HG03439 (cell line): ENCODE data around the gene CHST11.

Source experiments
- ATAC-seq: cut with Tn5 transposase; IDR thresholded peaks from one replicate; pipeline ENCODE4 v1.9.1; 2021; ENCODE audit warnings: mild to moderate bottlenecking, moderate library complexity; ENCODE audit not compliant: unreplicated experiment

CHST11 gene

DNA sequence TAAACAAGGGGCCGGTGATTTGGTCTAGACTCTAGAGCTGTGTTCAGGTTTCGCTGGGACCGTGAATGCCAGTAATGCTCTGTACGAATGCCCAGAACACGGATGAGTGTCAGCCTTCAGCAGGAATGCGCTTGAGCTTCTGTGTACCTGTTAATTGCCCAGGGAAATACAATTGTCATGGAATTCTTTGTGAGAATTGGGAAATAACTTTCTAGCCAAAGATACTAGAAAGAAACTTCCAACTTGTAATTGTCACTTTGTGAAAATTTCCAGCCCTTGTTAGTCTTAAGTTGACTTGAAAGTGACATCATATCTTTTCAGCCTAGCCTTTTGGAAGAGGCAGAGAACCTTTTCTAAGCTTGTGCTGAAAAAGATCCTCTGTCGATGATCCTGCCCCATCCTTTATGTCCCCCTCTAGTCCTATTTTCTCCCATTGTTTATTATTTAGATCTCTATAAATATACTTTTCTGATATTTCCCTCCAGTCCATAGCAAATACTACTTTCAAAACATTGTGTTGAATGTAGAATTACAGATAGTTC is 2.7 kb downstream of the CHST11 start:
- ATAC-seq = no peak

DNA sequence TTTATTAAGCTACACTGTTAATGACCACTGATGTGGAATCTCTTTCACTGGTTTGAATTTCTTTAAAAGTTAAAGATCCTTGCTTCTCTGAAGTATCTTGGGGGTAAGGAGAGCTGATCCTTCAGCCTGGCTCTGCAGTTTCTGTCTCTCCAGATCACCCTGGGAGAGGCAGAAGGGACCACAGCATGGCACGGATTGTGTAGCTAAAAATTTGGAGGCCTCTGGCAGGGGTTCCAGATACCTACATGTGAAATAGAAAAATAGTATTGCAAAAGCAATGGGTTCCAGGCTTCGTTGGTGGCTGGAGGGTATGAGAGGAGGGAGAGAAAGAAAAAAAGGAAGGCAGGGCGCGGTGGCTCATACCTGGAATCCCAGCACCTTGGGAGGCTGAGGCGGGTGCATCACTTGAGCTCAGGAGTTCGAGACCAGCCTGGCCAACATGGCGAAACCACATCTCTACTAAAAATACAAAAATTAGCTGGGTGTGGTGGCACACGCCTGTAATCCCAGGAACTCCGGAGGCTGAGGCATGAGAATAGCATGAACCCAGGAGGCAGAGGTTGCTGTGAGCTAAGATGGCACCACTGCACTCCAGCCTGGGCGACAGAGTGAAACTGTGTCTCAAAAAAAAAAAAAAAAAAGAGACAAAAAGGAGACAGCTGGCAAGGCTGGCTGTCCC is 3.4 kb downstream of the CHST11 start:
- no peak for ATAC-seq

DNA sequence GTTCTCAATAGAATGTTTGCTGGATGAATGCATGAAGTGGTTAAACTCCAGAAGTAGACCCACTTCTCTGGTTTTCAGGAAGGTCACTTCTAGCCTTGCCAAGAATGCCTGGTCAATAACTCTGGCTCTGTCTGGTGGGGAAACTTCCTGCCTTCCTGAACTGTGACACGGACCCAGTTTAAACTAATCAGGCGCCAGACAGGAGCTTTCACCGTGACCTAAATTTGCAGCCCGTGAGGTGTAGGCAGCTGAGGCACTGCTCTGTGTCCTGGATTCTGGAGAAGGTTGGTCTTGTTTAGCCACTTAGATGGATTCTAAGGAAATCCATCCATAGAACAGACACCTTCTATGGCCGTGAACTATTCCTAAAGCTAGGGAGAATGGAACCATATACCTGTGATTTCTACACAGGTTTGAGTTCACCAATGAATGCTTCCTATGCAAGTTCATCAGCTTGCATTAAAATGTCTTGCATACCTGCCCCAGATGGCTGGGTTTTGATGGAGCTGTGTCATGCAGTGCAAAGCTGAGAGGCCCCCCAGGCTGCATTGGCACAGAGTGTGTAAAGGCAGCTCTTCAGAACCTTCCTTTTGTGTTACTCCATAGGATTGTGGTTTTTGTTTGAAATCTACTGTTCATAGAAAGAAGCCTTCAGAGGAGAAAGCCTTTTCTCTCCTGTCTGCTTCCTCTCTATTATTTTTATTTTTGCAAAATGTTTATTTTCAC is 4.4 kb downstream of the CHST11 start:
- ATAC-seq = no peak

DNA sequence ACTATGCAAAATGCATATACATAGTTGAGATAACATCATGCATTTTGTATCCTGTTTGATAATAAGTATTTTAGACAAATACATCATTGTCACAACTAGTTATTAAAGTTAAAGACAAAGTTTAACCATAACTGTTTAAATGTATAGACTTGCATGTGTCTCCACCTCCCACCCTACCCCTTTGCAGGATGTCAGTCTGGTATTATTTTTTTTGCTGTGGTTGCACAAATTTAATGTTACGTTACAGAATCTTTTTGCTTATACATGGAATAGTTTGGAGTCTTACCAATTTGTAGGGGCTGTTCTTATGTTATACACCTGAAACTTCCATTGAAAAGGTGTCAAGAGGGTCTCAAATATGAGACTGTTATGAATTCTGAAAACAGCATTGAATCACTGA is 5.6 kb downstream of the CHST11 start:
- no peak for ATAC-seq

DNA sequence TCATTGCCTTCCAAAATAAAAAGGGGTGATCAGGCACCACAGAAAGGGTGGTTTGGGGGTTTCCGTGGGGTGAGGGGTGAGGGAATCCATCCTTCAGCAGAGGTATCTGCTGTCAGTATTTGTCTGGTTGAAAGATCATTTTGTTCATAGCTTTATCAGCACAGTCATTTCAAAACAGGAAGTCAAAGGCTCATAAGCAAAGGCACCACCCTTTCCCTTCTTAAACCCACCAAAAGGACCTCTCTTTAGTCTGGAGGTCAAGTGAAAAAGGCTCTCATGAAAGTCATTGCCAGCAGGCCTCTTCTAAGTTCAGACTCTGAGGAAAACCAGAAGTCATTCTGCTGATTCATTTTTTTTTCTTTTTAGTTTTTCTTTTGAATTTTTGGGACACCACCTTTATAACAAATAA is 6.2 kb downstream of the CHST11 start:
- ATAC-seq = peak; percentile 50

DNA sequence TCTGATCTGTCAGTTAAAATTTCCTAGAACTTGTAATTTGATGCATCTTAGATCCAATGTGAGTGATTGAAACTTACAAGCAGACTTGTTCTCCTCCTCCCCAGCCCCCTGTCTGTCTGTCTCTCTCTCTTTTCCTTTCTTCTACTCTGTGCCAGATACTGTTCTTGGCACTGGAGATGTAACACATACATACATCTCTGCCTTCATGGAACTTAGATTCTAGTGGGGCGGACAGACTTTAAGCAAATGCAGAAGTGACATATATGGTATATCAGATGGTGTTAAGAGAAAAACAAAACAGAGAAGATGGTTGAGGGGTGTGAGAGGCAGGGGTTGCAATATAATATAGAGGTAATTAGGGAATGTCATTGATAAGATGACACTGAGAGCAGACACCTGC is 6.6 kb downstream of the CHST11 start:
- ATAC-seq = no peak

DNA sequence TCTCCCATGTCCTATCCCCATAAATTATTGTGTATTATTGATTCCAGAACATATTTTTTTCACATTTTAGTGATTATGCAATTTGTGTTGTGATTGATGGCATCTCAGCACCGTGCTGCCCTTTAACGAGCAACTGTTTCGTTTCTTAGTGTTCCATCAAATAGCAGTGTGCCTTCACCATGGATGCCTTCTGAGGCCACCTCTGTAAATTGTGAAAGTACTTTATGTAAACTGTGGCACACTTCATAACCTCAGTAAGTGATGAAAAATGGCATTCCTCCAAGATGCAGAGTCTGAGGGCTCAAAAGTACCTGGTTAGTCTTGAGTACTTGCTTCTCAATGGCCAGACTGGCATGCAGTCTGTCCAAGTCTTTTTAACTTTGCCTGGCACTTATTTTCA is 8.2 kb downstream of the CHST11 start:
- ATAC-seq = no peak

DNA sequence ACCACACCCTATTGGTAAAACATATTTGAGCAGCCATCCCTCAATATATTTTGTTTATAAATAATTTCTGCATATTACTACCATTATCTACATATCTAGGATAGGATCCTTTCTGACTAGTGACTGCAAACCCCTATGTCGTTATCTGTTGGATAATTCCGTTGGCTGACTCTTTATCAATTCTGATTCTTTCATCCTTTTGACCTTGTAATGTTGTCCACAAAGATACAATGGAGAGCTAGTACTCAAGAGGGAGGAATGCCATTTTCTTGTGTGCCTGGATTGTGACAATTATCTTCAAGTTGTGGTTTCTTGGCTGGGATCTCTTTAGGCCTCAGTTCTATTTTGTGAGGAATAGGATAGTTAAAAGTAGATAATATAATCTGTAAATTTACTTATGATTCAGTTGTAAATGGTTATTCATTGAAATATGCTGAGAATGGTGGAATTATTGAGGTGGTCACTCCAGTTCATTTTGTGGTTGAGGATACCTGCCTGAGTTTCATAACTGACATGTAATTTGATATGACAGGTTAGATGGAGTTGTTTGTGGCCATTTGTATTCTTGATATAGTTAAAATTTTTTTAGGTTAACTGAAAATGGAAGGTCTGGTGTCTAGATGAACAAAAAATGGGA is 10.1 kb downstream of the CHST11 start:
- ATAC-seq = no peak

DNA sequence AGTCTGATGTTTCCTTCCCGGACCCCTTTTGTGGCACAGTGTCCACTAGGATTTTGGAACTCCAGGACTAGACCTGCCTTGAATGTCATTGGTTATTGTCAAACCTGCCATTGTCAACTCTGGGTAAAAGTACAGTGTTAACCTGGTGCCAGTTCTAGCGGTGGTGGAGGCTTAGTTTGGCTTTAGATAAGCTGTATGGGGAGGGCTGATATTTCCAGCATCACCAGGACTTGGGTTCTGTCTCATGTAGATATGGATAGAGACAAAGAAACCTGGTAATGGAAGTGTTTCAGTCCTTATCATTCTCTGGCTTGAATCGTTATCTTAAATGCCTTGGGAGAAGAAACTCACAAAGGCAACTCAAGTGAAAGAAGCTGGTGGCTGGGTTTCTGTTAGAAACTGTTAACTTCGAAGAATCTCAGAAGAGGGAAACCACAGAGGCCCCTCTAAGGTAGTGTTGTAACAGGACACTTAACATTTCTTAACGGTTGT is 10.6 kb downstream of the CHST11 start:
- no peak for ATAC-seq

DNA sequence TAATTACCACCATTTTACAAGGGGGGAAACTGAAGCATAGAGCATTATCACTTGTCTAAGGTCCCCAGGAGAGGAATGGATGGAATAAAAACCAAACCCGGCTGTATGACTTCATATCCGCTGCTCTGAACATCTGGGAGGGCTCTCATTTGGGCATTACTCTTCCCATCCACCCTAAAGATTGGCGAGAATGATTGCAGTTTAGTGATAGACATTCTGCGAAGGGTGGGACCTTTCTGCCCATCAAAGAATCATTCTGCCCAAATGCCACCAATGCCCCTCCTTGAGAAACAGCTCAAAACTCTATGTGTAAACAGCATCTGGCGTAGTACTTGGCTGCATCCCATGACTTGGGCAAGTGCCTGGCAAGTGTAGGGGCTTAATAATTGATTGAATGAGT is 11.6 kb downstream of the CHST11 start:
- no peak for ATAC-seq

DNA sequence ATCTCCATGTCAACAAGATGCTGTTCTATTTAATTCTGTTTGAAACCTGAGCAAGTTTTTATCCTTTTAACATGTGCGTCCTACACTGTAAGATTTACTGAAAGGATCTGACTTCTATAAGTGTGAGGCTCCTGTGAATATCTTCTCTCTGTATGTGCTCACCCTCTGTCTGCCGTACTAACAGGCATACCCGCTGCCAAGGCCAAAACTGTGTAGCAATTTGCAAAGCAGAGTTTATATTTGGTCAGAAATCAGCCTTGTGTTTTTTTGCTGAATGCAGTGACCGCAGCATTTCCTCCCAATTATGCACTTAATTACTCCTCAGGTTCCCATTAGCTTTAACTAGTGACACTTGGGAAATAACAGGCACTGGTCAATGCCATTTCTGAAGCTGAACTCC is 12.3 kb downstream of the CHST11 start:
- ATAC-seq = no peak

DNA sequence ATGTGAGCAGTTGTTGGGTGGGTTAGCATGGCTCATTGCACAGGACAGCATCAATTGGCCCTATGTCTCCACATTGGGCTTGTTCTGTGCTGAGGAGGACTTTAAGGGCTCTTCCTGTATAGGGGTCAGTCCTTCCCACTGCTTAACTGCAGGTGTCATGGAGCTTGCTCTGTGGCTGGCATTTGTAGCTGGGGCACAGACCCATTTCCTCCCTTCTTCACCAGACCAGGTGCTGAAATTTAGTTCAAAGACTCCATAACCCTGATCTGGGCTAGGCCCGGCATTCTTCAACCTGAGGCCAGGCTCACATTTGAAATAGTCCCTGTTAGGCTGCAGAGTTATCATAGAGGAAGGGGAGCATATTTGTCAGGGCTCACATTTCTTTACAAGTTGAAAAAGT is 12.8 kb downstream of the CHST11 start:
- ATAC-seq = no peak

DNA sequence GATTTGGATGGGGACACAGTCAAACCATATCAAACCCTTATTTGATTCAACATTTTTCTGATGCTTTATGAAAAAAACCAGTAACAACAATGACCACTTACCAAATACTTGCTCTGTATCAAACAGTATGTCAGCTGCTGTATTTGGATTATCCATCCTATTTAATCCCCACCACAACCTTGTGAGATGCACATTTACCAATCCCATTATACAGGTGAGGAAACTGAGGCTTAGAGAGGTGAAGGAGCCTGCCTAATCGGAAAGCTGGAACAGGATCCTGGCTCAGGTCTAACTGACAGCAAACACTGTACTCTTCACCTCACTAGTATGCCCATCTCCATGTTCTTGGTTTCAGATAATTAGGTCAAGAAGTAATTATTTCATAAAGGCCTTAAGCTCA is 13.8 kb downstream of the CHST11 start:
- no peak for ATAC-seq

DNA sequence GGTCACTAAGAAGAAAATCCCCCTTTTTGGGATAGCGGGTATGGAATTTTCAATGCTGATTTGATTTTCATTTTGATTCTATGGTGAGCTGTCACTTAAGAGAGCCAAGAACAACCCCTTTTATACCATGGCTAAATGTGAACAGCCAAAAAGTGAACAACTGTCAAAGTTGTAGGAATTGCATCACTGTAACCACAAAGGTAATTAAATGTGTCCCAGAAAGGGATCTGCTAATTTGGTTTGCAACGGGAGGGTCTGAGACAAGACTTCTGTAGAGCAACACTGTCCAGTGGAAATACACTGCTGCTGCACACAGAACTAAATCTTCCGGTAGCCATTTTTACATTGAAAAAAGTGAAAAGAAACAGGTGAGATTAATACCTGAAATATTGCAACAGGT is 14.6 kb downstream of the CHST11 start:
- no peak for ATAC-seq

DNA sequence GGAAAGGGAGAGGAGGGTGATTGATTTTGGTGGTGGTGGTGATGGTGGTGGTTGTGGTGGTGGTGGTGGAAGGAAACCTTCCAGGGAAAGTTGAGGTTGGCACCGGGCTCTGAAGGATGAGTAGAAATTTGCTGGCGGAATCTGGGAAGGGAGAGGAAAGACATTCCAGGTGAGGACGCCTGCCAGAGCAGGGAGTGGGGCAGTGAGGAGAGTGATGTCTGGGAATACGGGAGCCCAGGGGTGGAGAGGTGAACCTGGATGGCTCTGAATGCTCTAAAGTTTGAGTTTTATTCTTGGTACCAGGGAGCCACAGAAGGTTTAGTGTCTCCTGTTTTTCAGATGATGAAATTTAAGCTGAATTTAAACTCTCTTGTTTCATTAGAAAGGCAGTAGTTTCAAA is 16.0 kb downstream of the CHST11 start:
- ATAC-seq = no peak

DNA sequence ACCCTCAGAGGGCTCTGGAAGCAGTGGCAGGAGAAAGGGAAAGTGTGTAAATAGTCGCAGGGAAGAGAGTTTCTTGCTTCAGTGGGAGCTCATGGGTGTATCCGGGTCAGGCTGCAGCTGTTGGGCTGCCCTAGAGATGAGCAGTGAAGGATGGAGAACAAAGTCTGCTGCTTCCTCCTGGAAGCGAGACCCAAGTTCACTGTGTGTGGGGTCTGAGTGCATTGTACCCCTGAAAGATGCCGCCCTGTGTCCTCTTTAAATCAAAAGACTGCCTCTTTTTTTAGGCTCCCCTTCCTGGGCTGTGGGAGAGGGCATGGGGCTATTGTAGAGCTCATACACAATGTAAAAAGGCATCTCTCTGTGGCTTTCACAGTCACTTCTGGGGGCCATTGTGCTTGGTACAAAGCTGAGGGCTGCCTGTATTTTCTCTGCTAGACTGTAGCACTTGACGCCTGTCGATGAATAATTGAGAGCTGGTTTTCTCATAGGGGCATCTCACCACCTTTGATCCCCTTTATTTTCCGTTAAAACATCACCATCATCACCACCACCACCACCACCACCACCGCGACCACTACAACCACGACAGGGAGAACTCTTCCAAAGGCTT is 16.7 kb downstream of the CHST11 start:
- peak; percentile 54 for ATAC-seq

DNA sequence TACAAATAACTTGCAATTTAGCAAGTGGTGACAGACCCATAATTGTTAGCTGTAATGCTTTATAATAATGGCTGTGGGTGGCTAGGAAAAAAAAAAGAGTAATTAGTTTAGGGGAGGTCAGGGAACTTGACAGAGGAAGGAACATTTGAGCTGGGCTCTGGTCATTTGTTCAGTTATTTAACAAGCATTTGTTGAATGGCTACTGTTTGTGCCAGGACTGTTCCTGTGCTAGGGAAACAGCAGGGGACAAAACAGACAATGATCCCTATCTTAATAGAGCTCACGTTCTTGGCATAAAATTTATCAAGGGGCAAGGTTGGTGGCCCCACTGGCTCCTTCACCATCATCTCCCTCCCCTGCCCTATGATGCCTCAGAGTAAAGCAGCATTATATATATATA is 18.5 kb downstream of the CHST11 start:
- no peak for ATAC-seq

DNA sequence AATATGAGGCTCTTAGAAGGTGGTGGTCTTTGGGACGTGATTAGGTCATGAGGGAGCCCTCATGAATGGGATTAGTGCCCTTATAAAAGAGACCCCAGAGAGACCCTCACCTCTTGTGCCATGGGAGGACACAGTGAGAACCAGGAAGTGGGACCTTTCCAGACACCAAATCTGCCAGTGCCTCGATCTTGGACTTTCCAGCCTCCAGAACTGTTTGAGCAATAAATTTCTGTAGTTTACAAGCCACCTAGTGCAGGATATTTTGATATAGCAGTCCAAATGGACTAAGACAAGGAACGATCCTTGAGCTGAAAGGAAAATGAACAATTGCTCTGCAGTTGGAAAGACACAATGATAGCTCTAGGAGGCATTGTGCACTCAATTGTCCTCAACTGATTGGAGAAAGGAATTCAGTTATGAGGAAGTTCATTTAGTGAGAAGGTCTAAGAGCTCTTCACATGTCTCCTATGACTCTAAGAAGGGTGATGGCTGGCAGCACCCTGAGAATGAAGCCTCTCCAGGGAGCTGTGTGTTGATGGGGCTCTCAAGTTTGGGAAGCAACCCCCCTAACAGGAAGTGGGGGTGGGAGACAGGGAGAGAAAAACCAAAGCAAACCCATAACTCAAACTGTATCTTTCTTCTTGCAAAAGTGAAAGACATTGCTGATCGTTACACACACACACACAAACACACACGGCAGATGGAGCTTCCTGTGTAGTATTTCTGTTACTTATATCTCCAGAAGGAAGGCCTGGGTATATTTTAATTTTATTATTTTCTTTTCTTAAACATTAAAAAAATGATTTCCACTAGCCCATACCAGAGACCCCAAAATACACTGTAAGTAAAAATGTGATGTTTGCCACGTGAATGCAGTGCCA is 21.0 kb downstream of the CHST11 start:
- no peak for ATAC-seq

DNA sequence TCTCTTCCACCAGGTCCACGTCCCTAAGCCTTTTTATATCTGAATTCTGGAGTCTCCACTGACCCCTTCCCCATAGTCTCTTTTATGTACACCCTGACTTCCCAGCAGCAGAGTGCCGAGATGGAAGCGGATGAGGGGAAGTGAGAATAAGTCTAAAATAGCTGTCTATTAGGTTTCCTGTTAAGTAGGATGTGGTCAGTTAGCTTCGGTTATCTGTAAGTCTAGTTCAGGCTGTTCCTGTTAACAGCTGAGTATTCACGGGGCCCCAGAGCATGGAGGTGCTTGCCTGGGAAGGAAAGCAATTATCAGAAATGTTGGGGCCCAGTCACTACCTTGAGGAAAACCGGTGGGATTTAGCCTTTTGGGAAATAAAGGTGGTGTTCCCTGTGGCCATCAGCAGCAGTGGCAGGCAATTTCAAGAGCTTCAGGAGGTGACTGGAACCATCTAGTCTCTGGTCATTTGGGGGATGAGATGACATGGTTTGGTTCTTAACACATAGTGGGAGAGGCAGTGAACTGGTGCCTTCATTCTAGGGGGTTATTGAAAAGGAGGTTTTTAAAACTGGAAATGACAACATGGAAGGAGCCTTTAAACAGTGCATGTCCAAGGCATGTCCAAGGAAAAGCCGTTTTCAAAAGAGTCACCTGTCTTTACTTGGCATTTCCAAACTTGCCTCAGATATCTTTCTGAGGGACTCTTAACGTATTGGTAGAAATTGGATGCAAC is 21.8 kb downstream of the CHST11 start:
- ATAC-seq = peak; percentile 86
